Measurements from ENCODE around the gene DIP2C.

The DIP2C gene

GRCh38 chr10:538895-539294, 150.6 kb downstream of the DIP2C start:
- peaks cover 4% of the 10 kb centered on the region for H3K79me1 ChIP-seq (ENCODE audit: low read length)
- no peak overlapping the region for H3K56ac ChIP-seq (ENCODE audit: low read length)
- H2AK5ac ChIP-seq (ENCODE audit: low read length): no peak overlapping the region
- no peak for DNase-seq
- H3K79me2 ChIP-seq (ENCODE audit: control insufficient read depth, insufficient read depth, low read length): no peaks in the 10 kb centered on the region
- H3K23ac ChIP-seq (ENCODE audit: low read length): no peak overlapping the region
- no peak overlapping the region for H2BK15ac ChIP-seq (replicated peaks; ENCODE audit: low read depth)
- H3K27ac ChIP-seq (ENCODE audit: low read depth, low read length): no peak overlapping the region
- H3K4me1 ChIP-seq (ENCODE audit: control insufficient read depth, low read depth, low read length): no peaks in the 10 kb centered on the region
- H3K27me3 ChIP-seq (ENCODE audit: insufficient read depth, low read length, poor library complexity): no peaks in the 10 kb centered on the region
- no peak overlapping the region for H3K4me3 ChIP-seq (ENCODE audit: low read length)
- no peak overlapping the region for H4K5ac ChIP-seq (ENCODE audit: low read length)
- H3K4me2 ChIP-seq (ENCODE audit: low read length): no peak overlapping the region
- H4K8ac ChIP-seq (ENCODE audit: low read depth, low read length): no peak overlapping the region
- H3K4ac ChIP-seq (ENCODE audit: low read depth, low read length): no peak overlapping the region
- H2BK5ac ChIP-seq (ENCODE audit: low read length): no peak overlapping the region
- H2BK120ac ChIP-seq (ENCODE audit: low read depth, low read length): no peak overlapping the region
- H3K9ac ChIP-seq (ENCODE audit: low read length): no peak overlapping the region
- no peaks in the 10 kb centered on the region for H3K36me3 ChIP-seq (ENCODE audit: control insufficient read depth, insufficient read depth, low read length)
- no CpG with 5 or more reads among the region's 9 CpGs for whole genome bisulfite sequencing (ENCODE audit: extremely low coverage, insufficient coverage, low lambda C conversion rate)
- no peak overlapping the region for H3K18ac ChIP-seq (ENCODE audit: low read length)

DNA sequence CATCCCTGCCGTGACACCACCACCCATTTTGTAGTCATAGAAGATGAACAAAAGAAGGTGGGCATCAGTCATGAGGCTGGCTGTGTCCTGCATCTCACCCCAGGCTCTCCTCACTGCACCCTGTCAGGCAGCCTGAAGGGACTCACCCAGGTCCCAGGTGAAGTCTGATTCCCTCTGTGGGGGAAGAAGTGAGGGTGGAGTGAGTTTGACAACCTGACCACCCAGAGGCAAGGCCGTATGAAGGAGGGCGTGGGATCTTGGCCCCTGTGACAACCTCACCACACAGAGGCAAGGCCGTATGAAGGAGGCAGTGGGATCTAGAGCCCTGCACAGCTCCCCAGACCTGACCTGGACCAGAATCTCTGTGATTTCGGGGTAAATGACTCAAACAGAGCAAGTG, 152.5 kb downstream of the DIP2C start:
- Histone ChIP-seq H3K4ac (ENCODE audit: low read depth, low read length) (no peak overlapping the region), H3K4me2 (ENCODE audit: low read length) (no peak overlapping the region), H2BK120ac (ENCODE audit: low read depth, low read length) (no peak overlapping the region), H4K5ac (ENCODE audit: low read length) (no peak overlapping the region), H3K4me1 (ENCODE audit: control insufficient read depth, low read depth, low read length) (no peaks in the 10 kb centered on the region), H3K23ac (ENCODE audit: low read length) (no peak overlapping the region), H2BK15ac (replicated peaks; ENCODE audit: low read depth) (no peak overlapping the region), H3K79me2 (ENCODE audit: control insufficient read depth, insufficient read depth, low read length) (no peaks in the 10 kb centered on the region), H3K27ac (ENCODE audit: low read depth, low read length) (no peak overlapping the region), H2AK5ac (ENCODE audit: low read length) (no peak overlapping the region), H3K27me3 (ENCODE audit: insufficient read depth, low read length, poor library complexity) (no peaks in the 10 kb centered on the region), H3K79me1 (ENCODE audit: low read length) (no peaks in the 10 kb centered on the region), H3K9ac (ENCODE audit: low read length) (no peak overlapping the region), H2BK5ac (ENCODE audit: low read length) (no peak overlapping the region), H3K36me3 (ENCODE audit: control insufficient read depth, insufficient read depth, low read length) (no peaks in the 10 kb centered on the region), H3K18ac (ENCODE audit: low read length) (no peak overlapping the region), H3K56ac (ENCODE audit: low read length) (no peak overlapping the region), H4K8ac (ENCODE audit: low read depth, low read length) (no peak overlapping the region), H3K4me3 (ENCODE audit: low read length) (no peak overlapping the region)
- no peak for DNase-seq
- WGBS (ENCODE audit: extremely low coverage, insufficient coverage, low lambda C conversion rate): no CpG with 5 or more reads among the region's 5 CpGs

DNA sequence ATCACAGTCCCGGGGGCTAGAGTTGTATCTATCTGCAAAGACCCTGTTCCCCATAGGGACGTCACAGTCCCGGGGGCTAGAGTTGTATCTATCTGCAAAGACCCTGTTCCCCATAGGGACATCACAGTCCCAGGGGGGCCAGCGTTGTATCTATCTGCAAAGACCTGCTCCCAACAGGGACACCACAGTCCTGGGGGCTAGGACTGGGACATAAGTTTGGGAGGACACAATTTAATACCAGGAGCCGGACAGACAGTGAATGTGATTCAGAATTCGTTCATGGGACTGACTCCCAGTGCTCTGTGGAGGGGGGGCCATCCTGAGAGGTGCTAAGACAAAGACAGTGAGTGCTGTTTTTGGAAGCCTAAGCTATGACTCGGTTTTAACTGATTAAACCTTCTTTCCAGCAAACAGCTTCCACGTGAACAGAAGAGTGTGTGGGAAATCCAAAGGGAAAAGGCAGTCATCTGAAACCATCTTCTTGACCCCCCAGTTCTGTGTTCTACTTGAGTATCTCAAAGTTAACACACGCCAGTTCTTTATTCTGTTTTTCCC, 153.0 kb downstream of the DIP2C start:
- Histone ChIP-seq H4K5ac (ENCODE audit: low read length) (no peak overlapping the region), H3K36me3 (ENCODE audit: control insufficient read depth, insufficient read depth, low read length) (no peaks in the 10 kb centered on the region), H3K4me1 (ENCODE audit: control insufficient read depth, low read depth, low read length) (no peaks in the 10 kb centered on the region)

GRCh38 chr10:535952-536351, 153.5 kb downstream of the DIP2C start:
- no peak overlapping the region for H3K27ac ChIP-seq (ENCODE audit: low read depth, low read length)
- no peak overlapping the region for H3K18ac ChIP-seq (ENCODE audit: low read length)
- H2BK5ac ChIP-seq (ENCODE audit: low read length): no peak overlapping the region
- H3K79me1 ChIP-seq (ENCODE audit: low read length): no peaks in the 10 kb centered on the region
- no peak overlapping the region for H3K4ac ChIP-seq (ENCODE audit: low read depth, low read length)
- H4K5ac ChIP-seq (ENCODE audit: low read length): no peak overlapping the region
- DNase-seq: no peak
- H3K56ac ChIP-seq (ENCODE audit: low read length): no peak overlapping the region
- H4K8ac ChIP-seq (ENCODE audit: low read depth, low read length): no peak overlapping the region
- H3K36me3 ChIP-seq (ENCODE audit: control insufficient read depth, insufficient read depth, low read length): no peaks in the 10 kb centered on the region
- no peak overlapping the region for H2AK5ac ChIP-seq (ENCODE audit: low read length)
- no peak overlapping the region for H3K4me2 ChIP-seq (ENCODE audit: low read length)
- H3K23ac ChIP-seq (ENCODE audit: low read length): no peak overlapping the region
- WGBS (ENCODE audit: extremely low coverage, insufficient coverage, low lambda C conversion rate): no CpG with 5 or more reads among the region's 8 CpGs
- H3K9ac ChIP-seq (ENCODE audit: low read length): no peak overlapping the region
- H2BK15ac ChIP-seq (replicated peaks; ENCODE audit: low read depth): no peak overlapping the region
- H3K79me2 ChIP-seq (ENCODE audit: control insufficient read depth, insufficient read depth, low read length): no peaks in the 10 kb centered on the region
- H3K4me1 ChIP-seq (ENCODE audit: control insufficient read depth, low read depth, low read length): no peaks in the 10 kb centered on the region
- no peak overlapping the region for H3K4me3 ChIP-seq (ENCODE audit: low read length)
- H3K27me3 ChIP-seq (ENCODE audit: insufficient read depth, low read length, poor library complexity): no peaks in the 10 kb centered on the region
- H2BK120ac ChIP-seq (ENCODE audit: low read depth, low read length): no peak overlapping the region

More for the DNA sequence above, 153.0 kb downstream of the DIP2C start:
- no peak overlapping the region for H4K8ac ChIP-seq (ENCODE audit: low read depth, low read length)
- H3K79me2 ChIP-seq (ENCODE audit: control insufficient read depth, insufficient read depth, low read length): no peaks in the 10 kb centered on the region
- DNase-seq: no peak
- H3K18ac ChIP-seq (ENCODE audit: low read length): no peak overlapping the region
- H3K27me3 ChIP-seq (ENCODE audit: insufficient read depth, low read length, poor library complexity): no peaks in the 10 kb centered on the region
- no peak overlapping the region for H2AK5ac ChIP-seq (ENCODE audit: low read length)
- H3K4me3 ChIP-seq (ENCODE audit: low read length): no peak overlapping the region
- WGBS (ENCODE audit: extremely low coverage, insufficient coverage, low lambda C conversion rate): no CpG with 5 or more reads among the region's 9 CpGs
- no peak overlapping the region for H2BK5ac ChIP-seq (ENCODE audit: low read length)
- H3K27ac ChIP-seq (ENCODE audit: low read depth, low read length): no peak overlapping the region
- H3K56ac ChIP-seq (ENCODE audit: low read length): no peak overlapping the region
- no peak overlapping the region for H3K4ac ChIP-seq (ENCODE audit: low read depth, low read length)
- H2BK120ac ChIP-seq (ENCODE audit: low read depth, low read length): no peak overlapping the region
- no peaks in the 10 kb centered on the region for H3K79me1 ChIP-seq (ENCODE audit: low read length)
- no peak overlapping the region for H3K23ac ChIP-seq (ENCODE audit: low read length)
- no peak overlapping the region for H2BK15ac ChIP-seq (replicated peaks; ENCODE audit: low read depth)
- no peak overlapping the region for H3K9ac ChIP-seq (ENCODE audit: low read length)
- H3K4me2 ChIP-seq (ENCODE audit: low read length): no peak overlapping the region

DNA sequence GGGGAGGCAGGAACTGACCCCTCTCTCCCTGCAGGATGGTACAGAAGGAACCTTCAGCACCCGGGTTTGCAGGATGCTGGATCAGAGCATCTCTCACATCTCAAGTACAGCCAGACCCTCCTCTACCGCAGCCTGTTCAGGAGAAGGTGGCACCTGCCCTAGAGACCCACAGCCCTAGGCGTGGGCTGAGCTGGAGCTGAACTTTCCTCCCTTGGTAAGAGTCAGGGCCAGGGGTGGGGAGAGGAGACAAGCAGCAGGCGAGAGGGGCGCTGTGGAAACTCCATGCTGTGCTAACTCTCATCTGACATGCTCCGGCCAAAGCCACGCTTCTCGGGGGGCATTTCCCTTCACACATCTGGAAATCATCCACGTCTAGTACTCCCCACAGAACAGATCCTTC, 154.4 kb downstream of the DIP2C start:
- no peak overlapping the region for H3K4me2 ChIP-seq (ENCODE audit: low read length)
- H2BK5ac ChIP-seq (ENCODE audit: low read length): no peak overlapping the region
- no peaks in the 10 kb centered on the region for H3K79me2 ChIP-seq (ENCODE audit: control insufficient read depth, insufficient read depth, low read length)
- no peaks in the 10 kb centered on the region for H3K36me3 ChIP-seq (ENCODE audit: control insufficient read depth, insufficient read depth, low read length)
- DNase-seq: no peak
- H3K4me1 ChIP-seq (ENCODE audit: control insufficient read depth, low read depth, low read length): no peaks in the 10 kb centered on the region
- no peak overlapping the region for H3K27ac ChIP-seq (ENCODE audit: low read depth, low read length)
- H3K18ac ChIP-seq (ENCODE audit: low read length): no peak overlapping the region
- H4K8ac ChIP-seq (ENCODE audit: low read depth, low read length): no peak overlapping the region
- H2BK15ac ChIP-seq (replicated peaks; ENCODE audit: low read depth): no peak overlapping the region
- H3K9ac ChIP-seq (ENCODE audit: low read length): no peak overlapping the region
- no peaks in the 10 kb centered on the region for H3K27me3 ChIP-seq (ENCODE audit: insufficient read depth, low read length, poor library complexity)
- peak overlapping the region; percentile 45 for H3K23ac ChIP-seq (ENCODE audit: low read length)
- no peak overlapping the region for H2BK120ac ChIP-seq (ENCODE audit: low read depth, low read length)
- no peak overlapping the region for H3K4ac ChIP-seq (ENCODE audit: low read depth, low read length)
- H3K4me3 ChIP-seq (ENCODE audit: low read length): no peak overlapping the region
- WGBS (ENCODE audit: extremely low coverage, insufficient coverage, low lambda C conversion rate): no CpG with 5 or more reads among the region's 9 CpGs
- H2AK5ac ChIP-seq (ENCODE audit: low read length): no peak overlapping the region
- H4K5ac ChIP-seq (ENCODE audit: low read length): no peak overlapping the region
- no peak overlapping the region for H3K56ac ChIP-seq (ENCODE audit: low read length)
- H3K79me1 ChIP-seq (ENCODE audit: low read length): no peaks in the 10 kb centered on the region

DNA sequence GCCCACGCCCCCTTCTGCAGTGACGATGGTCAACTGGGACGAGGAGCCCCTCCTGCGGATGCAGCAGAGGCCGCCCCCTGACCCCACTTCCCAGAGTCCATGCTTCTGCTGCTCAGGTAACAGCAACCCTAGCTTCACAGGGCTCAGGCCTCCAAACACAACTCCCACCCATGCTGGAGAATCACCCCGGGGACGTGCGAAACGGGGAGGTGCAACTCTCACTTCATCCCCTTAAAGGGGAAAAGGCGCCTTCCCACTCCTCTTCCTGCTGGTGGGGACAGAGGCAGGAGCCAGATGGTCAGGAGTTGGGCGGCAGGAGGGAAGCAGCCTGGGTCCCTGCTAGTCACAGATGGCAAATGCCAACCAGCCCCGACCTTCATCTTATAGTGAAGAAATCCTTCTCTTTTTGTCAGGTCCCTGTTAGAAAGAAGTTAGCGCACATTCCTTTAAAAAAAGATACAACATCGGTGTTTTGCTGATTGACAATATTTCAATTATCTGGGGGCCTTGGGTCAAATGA, 155.4 kb downstream of the DIP2C start:
- no CpG with 5 or more reads among the region's 14 CpGs for WGBS (ENCODE audit: extremely low coverage, insufficient coverage, low lambda C conversion rate)
- Histone ChIP-seq H3K27ac (ENCODE audit: low read depth, low read length) (no peak overlapping the region), H2BK15ac (replicated peaks; ENCODE audit: low read depth) (no peak overlapping the region), H3K56ac (ENCODE audit: low read length) (no peak overlapping the region), H3K79me2 (ENCODE audit: control insufficient read depth, insufficient read depth, low read length) (no peaks in the 10 kb centered on the region), H2BK120ac (ENCODE audit: low read depth, low read length) (no peak overlapping the region), H3K9ac (ENCODE audit: low read length) (no peak overlapping the region), H4K5ac (ENCODE audit: low read length) (no peak overlapping the region), H3K4me3 (ENCODE audit: low read length) (no peak overlapping the region), H3K27me3 (ENCODE audit: insufficient read depth, low read length, poor library complexity) (no peaks in the 10 kb centered on the region), H4K8ac (ENCODE audit: low read depth, low read length) (no peak overlapping the region), H3K23ac (ENCODE audit: low read length) (no peak overlapping the region), H3K4ac (ENCODE audit: low read depth, low read length) (no peak overlapping the region), H2AK5ac (ENCODE audit: low read length) (no peak overlapping the region), H3K36me3 (ENCODE audit: control insufficient read depth, insufficient read depth, low read length) (no peaks in the 10 kb centered on the region), H3K79me1 (ENCODE audit: low read length) (no peaks in the 10 kb centered on the region), H3K4me1 (ENCODE audit: control insufficient read depth, low read depth, low read length) (no peaks in the 10 kb centered on the region), H3K4me2 (ENCODE audit: low read length) (no peak overlapping the region), H3K18ac (ENCODE audit: low read length) (no peak overlapping the region), H2BK5ac (ENCODE audit: low read length) (no peak overlapping the region)
- DNase-seq: no peak
